GM21515 (cell line): Measurements from ENCODE around the gene ITGA1.
"Not testable (repeated sequence)": the region's sequence is repeated elsewhere in the genome, so short reads cannot be mapped to it uniquely, and the experiment has no call there.

Source experiments
- ATAC-seq: cut with Tn5 transposase; IDR thresholded peaks from one replicate; pipeline ENCODE4 v1.9.1; 2021; ENCODE audit not compliant: unreplicated experiment

The ITGA1 gene

GRCh38 chr5:52787600-52788504, at the start of gene ITGA1, which contains the start of gene PELO:
Gene ITGA1, plus strand, starts transcription at chr5:52787916. Its CDS starts 438 bp downstream, at chr5:52788354.
Gene PELO, plus strand, starts transcription at chr5:52787916. Its CDS starts 12,479 bp downstream, at chr5:52800395.
- peak; percentile 72 for ATAC-seq

GRCh38 chr5:52738095-52738506, 49.6 kb upstream of the ITGA1 start:
- ATAC-seq, result no peak

GRCh38 chr5:52740007-52740406, 47.7 kb upstream of the ITGA1 start:
- no peak for ATAC-seq

- ATAC-seq, result no peak
Measured at GRCh38 chr5:52743012-52743411, 44.7 kb upstream of the ITGA1 start.

- no peak for ATAC-seq
Measured at GRCh38 chr5:52743529-52743928, 44.2 kb upstream of the ITGA1 start.

- ATAC-seq, result no peak
Measured at GRCh38 chr5:52743970-52744369, 43.7 kb upstream of the ITGA1 start.

GRCh38 chr5:52744867-52745458, 42.8 kb upstream of the ITGA1 start:
- ATAC-seq, result not testable (repeated sequence)

GRCh38 chr5:52746539-52746938, 41.2 kb upstream of the ITGA1 start:
- ATAC-seq, result no peak

GRCh38 chr5:52748590-52748989, 39.1 kb upstream of the ITGA1 start:
- no peak for ATAC-seq

GRCh38 chr5:52749666-52750065, 38.0 kb upstream of the ITGA1 start:
- no peak for ATAC-seq

GRCh38 chr5:52751137-52751536, 36.6 kb upstream of the ITGA1 start:
- no peak for ATAC-seq

GRCh38 chr5:52754051-52754450, 33.7 kb upstream of the ITGA1 start:
- ATAC-seq, result no peak

GRCh38 chr5:52757527-52757926, 30.2 kb upstream of the ITGA1 start:
- ATAC-seq, result no peak

GRCh38 chr5:52758014-52758413, 29.7 kb upstream of the ITGA1 start:
- ATAC-seq, result no peak

- no peak for ATAC-seq
Measured at GRCh38 chr5:52759331-52759730, 28.4 kb upstream of the ITGA1 start.

- ATAC-seq, result peak; percentile 63
Measured at GRCh38 chr5:52760695-52761366, 26.9 kb upstream of the ITGA1 start.

GRCh38 chr5:52767217-52767743, 20.4 kb upstream of the ITGA1 start:
- ATAC-seq, result no peak

GRCh38 chr5:52767766-52768480, 19.8 kb upstream of the ITGA1 start:
- peak; percentile 43 for ATAC-seq

GRCh38 chr5:52769061-52769460, 18.7 kb upstream of the ITGA1 start:
- ATAC-seq, result no peak

GRCh38 chr5:52770287-52770939, 17.3 kb upstream of the ITGA1 start:
- ATAC-seq, result no peak
